T-helper 1 cell (primary cell): ENCODE measurements around the gene KLHDC4.

Experiments
- DNase-seq, 5 donors: peaks; one replicate each; pipeline ENCODE4 v3.0.0-alpha.2; 2012 to 2020

KLHDC4 gene

GRCh38 chr16:87715231-87715630 lies 50.6 kb downstream of the KLHDC4 start:
- no peak for DNase-seq

- DNase-seq, result peak in 3 of 5 donors; percentile 23 to 77 (median 38)
Observed at GRCh38 chr16:87713451-87714229, 52.1 kb downstream of the KLHDC4 start.

GRCh38 chr16:87712184-87712762 lies 53.5 kb downstream of the KLHDC4 start:
- DNase-seq, result no peak

GRCh38 chr16:87710887-87711286 lies 54.9 kb downstream of the KLHDC4 start:
- DNase-seq, result no peak

- DNase-seq, result no peak
Observed at GRCh38 chr16:87709677-87710076, 56.1 kb downstream of the KLHDC4 start.

GRCh38 chr16:87708881-87709638 lies 56.7 kb downstream of the KLHDC4 start:
- no peak for DNase-seq

GRCh38 chr16:87707714-87708580 lies 57.8 kb downstream of the KLHDC4 start:
- DNase-seq, result no peak

DNA sequence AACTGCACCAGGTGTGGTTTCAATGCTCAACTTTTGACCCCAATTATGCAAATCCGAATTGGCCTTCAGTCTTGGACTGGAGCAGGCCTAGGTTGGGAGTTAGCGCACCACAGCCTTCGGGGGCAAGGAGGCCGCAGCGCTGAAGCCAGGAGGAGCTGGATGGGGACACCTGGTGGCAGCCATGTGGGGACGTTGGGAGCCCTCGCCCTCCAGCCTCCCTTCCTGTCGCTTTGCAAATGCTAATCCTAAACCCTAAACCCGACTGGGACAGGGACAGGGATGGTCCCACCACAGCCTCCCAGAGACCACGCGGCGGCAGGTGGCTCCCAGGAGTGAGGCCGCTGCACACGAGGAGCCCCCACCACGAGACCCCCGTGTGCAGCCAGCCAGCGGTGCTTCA lies 58.7 kb downstream of the KLHDC4 start:
- DNase-seq, result no peak

DNA sequence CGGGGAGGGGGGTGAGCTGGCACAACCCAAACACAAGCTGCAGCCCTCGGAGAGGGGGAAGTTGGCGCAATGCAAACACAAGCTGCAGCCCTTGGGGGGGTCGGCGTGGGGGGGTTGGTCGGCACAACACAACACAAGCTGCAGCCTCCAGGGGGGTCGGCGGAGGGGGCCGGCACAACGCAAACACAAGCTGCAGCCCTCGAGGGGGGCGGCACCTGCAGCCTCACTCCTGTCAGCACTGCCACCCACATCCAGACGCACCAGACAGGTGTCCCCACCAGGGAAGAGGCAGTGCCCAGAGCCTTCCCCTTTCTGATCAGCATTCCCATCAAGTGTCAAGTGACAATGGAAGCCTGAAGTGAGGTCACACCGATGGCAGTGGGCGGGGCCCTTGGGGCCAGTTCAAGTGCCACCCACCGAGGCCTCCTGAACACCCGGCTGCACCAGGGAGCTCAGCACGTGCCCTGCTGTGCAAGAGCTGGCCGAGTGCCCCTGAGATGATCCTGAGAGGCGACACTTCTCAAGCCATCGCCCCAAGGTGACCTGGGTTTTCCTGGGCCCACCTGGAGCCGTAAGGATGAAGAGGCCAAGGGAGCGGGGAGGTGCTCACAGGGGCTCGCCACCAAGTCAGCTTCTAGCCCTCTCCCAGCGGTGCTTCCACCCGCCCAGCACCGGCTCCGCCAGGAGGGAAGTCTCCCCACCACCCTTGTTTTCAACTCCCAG lies 59.3 kb downstream of the KLHDC4 start:
- no peak for DNase-seq

GRCh38 chr16:87705771-87706277 lies 60.0 kb downstream of the KLHDC4 start:
- no peak for DNase-seq

- DNase-seq, result no peak
Observed at GRCh38 chr16:87704754-87705353, 60.9 kb downstream of the KLHDC4 start.

DNA sequence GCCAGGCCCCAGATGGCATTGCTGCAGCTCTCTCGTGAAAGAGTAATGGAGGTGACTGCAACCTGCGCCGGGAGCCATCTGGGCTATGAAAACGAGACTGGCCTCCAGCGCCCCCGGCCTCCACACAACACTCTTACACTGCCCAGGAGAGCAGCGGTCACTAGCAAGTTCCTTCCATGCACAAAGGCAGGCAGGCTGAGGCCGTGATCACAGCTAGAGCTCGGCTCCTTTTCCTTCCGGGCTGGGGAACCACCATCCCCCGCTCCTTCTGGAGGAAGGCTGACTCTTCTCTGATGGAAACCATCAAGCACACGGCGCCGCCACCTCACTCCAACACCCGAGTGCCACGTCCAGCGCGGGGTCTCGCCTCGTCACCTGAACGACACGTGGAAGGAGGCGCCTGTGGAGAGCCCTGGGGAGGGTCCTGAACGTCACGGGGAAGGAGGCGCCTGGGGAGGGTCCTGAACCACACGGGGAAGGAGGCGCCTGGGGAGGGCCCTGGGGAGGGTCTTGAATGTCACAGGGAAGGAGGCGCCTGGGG lies 61.9 kb downstream of the KLHDC4 start:
- DNase-seq, result no peak

- DNase-seq, result no peak
Observed at GRCh38 chr16:87703071-87703470, 62.7 kb downstream of the KLHDC4 start.

DNA sequence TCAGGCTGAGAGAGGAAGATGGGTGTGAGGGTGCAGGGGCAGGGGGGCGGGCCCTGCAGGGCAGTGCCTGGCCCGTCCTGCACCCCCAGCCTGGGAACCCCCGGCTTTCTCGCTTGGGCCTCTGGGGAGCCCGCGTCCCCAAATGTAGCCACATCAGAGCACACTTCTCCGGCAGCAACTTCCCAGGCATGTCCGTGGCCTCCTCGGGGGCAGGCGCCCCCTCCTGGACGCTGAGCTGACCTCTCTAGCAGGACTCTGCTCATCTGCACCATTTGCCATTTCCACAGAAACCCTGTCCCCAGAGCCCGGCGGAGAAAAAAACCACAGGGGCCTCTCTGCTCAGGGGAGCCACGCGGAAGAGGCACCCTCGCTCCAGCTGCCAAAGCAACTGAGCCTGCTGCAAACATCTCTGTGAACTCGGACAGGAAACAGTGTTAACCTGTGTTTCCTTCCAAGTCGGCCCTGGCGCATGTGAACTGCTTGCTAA lies 63.4 kb downstream of the KLHDC4 start:
- peak in 1 of 5 donors; percentile 67 for DNase-seq

GRCh38 chr16:87701505-87701921 lies 64.3 kb downstream of the KLHDC4 start:
- no peak for DNase-seq

DNA sequence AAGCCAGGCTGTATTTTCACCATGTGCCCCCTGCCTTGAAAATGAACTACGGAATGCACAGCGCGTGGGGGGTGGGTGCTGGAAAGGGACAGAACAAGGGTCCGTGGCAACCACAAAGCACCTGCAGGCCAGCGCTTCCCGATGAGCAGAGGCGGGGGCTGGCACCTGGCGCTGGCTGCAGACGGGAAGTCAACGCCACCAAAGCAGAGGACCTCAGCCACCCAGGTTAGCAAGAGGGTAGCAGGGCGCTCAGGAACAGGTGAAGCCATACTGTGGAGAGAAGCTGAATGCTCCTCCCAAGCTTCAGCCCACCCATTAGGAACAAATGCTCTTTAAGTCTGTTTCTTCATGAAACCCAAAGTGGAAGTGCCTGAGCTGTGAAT lies 64.7 kb downstream of the KLHDC4 start:
- DNase-seq, result no peak

DNA sequence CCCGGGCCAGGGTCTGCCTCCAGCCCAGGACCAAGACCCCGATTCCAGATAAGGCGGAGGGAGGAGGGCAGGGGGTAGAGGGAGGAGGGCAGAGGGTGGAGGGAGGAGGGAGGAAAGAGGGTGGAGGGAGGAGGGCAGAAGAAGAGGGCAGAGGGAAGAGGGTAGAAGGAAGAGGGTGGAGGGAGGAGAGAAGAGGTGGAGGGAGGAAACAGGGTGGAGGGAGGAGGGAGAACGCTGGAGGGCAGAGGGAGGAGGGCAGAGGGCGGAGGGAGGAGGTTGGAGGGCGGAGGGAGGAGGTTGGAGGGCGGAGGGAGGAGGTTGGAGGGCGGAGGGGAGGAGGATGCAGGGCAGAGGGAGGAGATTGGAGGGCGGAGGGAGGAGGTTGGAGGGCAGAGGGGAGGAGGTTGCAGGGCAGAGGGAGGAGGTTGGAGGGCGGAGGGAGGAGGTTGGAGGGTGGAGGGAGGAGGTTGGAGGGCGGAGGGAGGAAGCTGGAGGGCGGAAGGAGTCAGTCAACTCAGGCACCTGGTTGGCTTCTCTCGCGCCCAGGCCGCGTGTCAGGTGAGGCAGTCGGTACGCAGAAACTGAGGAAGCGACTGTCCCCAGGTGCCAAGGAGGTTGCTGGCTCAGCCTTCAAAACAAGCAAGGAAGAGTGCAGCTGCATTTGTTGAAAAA lies 65.2 kb downstream of the KLHDC4 start:
- peak in 1 of 5 donors; percentile 30 for DNase-seq

DNA sequence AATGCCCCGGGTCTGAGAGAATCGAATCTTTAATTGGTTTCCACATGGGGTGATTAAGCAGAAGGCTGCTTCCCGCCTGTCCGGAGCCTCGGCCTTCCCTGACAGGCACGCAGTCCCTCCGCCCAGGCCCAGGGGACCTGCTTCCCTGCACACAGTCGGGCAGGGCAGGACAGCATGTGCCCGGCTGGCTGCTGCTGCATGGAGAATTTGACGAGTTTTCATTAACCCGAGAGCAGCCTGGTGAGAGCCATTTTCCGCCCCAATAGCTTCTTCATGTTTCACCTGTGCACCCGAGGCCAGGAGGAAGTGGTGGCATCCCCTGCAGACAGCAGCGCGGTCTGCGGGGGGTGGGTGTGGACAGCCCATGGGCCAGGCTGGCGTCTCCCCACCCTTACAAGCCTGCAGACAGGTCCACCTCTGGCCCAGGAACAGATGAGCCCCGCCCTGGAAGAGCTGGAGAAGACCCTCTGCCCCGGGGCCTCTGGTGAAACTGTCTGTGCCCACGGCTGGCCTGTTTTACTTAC lies 67.0 kb downstream of the KLHDC4 start:
- DNase-seq, result no peak

GRCh38 chr16:87698241-87698640 lies 67.5 kb downstream of the KLHDC4 start:
- DNase-seq, result peak in 1 of 5 donors; percentile 69

DNA sequence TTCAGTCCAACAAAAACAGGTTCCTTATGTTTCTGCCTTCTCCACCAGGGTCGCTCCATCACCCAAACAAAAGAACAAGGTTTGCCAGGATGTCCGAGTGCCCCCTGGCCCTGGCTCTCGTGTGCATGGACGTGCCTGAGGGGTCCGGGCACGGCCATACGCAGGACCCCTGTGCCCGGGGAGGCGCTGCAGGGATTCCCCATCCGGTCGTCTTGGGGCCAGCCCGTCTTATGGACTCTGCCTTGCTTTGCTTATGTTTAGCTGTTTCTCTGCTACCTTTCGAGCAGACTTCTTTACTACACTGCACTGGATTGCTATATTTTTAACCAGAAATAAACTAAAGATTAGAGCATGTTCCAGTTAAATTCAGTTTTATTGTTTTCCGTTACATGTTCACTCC lies 68.0 kb downstream of the KLHDC4 start:
- DNase-seq, result no peak
